Esophagus muscularis mucosa (tissue), 4 donors: ENCODE results near the gene PHLPP2. TPM values are rescaled to one million over a fixed set of nuclear protein-coding genes. Genes with fewer than 3 reads are reported as not detected.
"Not testable (repeated sequence)": the region's sequence is repeated elsewhere in the genome, so short reads cannot be mapped to it uniquely, and the experiment has no call there.

Experiments
- DNase-seq: peaks from one replicate; pipeline ENCODE4 v3.0.0-alpha.2; 2017; ENCODE audit errors: extremely low spot score
- H3K27ac ChIP-seq, 4 donors: fragments of 200-600 bp; sonication (generic); replicated peaks in 1 of 4; 1 replicate in 3 of 4; 2 replicates in 1 of 4; pipeline ENCODE4 v1.5.1; 2016 to 2019; ENCODE audit warnings: mild to moderate bottlenecking in 1 of 4
- H3K27me3 ChIP-seq, 4 donors: fragments of 200-600 bp; sonication (generic); one replicate each; pipeline versions ENCODE4 v1.5.1 to v1.6.0; 2016 to 2019
- H3K36me3 ChIP-seq, 4 donors: fragments of 200-600 bp; sonication (generic); one replicate each; pipeline ENCODE4 v1.5.1; 2016 to 2019
- H3K4me1 ChIP-seq, 4 donors: fragments of 200-600 bp; sonication (generic); one replicate each; pipeline ENCODE4 v1.5.1; 2016 to 2019
- H3K4me3 ChIP-seq, 4 donors: fragments of 200-600 bp; sonication (generic); 1 replicate in 2 of 4; 2 replicates in 2 of 4; pipeline ENCODE4 v1.5.1; 2016 to 2019; ENCODE audit warnings: mild to moderate bottlenecking in 4 of 4, moderate library complexity in 1 of 4
- H3K9me3 ChIP-seq, 4 donors: fragments of 200-600 bp; sonication (generic); 1 replicate in 3 of 4; 2 replicates in 1 of 4; pipeline ENCODE4 v1.5.1; 2016 to 2019
- CTCF ChIP-seq, 3 experiments: fragments of 200-600 bp in 2 of 3; fragments of 450-650 bp in 1 of 3; sonication (generic) in 2 of 3; IDR thresholded peaks; one replicate each; pipeline ENCODE4 v1.5.1; 2017 to 2019; ENCODE audit warnings: antibody characterized with exemption in 3 of 3, mild to moderate bottlenecking in 2 of 3, moderate library complexity in 1 of 3
- EP300 ChIP-seq: sonication (generic); formaldehyde crosslinking; IDR thresholded peaks from one replicate; pipeline ENCODE4 v1.6.1; 2017; ENCODE audit warnings: antibody characterized with exemption
- POLR2A ChIP-seq: fragments of 450-650 bp; IDR thresholded peaks from one replicate; pipeline ENCODE4 v1.6.1; 2017; ENCODE audit warnings: antibody characterized with exemption, moderate library complexity, mild to moderate bottlenecking, low read depth
- POLR2AphosphoS5 ChIP-seq, 2 donors: sonication (generic); formaldehyde crosslinking; IDR thresholded peaks; one replicate each; pipeline ENCODE4 v1.6.1; 2017; ENCODE audit warnings: antibody characterized with exemption in 2 of 2
- whole genome bisulfite sequencing: methylation state at CpG from one replicate; pipeline ENCODE4 v1.1.5; 2018; 5-methylcytosine and 5-hydroxymethylcytosine counted together
- intact Hi-C: fragments of 100-400 bp; cut with DNase I; formaldehyde crosslinking; loops from one replicate; pipeline ENCODE4 v1.15.1; 2023
- total RNA-seq, 4 donors: library from RNA; depleted of rRNA; stranded (reverse); fragments of >200 nt; gene quantifications; one replicate each; pipeline versions ENCODE4 v1.1.0 to v1.2.1, GENCODE V29; 2016

Gene PHLPP2
- total RNA-seq, 4 donors from 2014 or later, result 10.4 to 21.1 (median 17.0) TPM

GRCh38 chr16:71610936-71611871 is 113.3 kb downstream of the PHLPP2 start:
- intact Hi-C loops, result loop anchor here (5.0 kb wide), 1 partner anchor 199 kb away; no protein-coding TSS in a partner anchor
- TF ChIP-seq CTCF (IDR thresholded peaks at IDR 0.05) (peak; percentile 60 to 82 (median 69)), POLR2A (no peak), EP300 (no peak)
- Histone ChIP-seq H3K36me3 (no peaks in the 10 kb centered on the region), H3K4me1 (peaks cover 0 to 5% (median 4%) of the 10 kb centered on the region in 4 donors), H3K4me3 (no peak overlapping the region), H3K9me3 (no peaks in the 10 kb centered on the region), H3K27ac (no peak overlapping the region), H3K27me3 (peaks cover 0 to 66% (median 2%) of the 10 kb centered on the region in 4 donors)
- DNase-seq, result no peak
- 14% methylated on average over 19 of the region's 19 CpGs for WGBS

GRCh38 chr16:71610447-71610846 is 114.1 kb downstream of the PHLPP2 start:
- Histone ChIP-seq H3K27me3 (peaks cover 0 to 59% (median 0%) of the 10 kb centered on the region in 4 donors), H3K36me3 (no peaks in the 10 kb centered on the region), H3K27ac (no peak overlapping the region), H3K4me1 (peaks cover 0 to 5% (median 4%) of the 10 kb centered on the region in 4 donors), H3K9me3 (no peaks in the 10 kb centered on the region), H3K4me3 (no peak overlapping the region)
- TF ChIP-seq POLR2A (no peak), EP300 (no peak), POLR2AphosphoS5 (IDR thresholded peaks at IDR 0.05) (no peak), CTCF (IDR thresholded peaks at IDR 0.05) (no peak)
- DNase-seq, result no peak
- intact Hi-C loops, result loop anchor here (5.0 kb wide), 1 partner anchor 198 kb away; no protein-coding TSS in a partner anchor
- 79% methylated on average over 4 of the region's 4 CpGs for WGBS

- H3K27ac ChIP-seq, result no peak overlapping the region
- no peak for TF ChIP-seq POLR2A
- TF ChIP-seq POLR2AphosphoS5 (IDR thresholded peaks at IDR 0.05), result no peak
- no peak for TF ChIP-seq EP300
- no peak for TF ChIP-seq CTCF (IDR thresholded peaks at IDR 0.05)
- no peak for DNase-seq
- no peak overlapping the region for H3K4me3 ChIP-seq
- WGBS, result 69% methylated on average over 2 of the region's 2 CpGs
- H3K4me1 ChIP-seq, result peaks cover 0 to 5% (median 4%) of the 10 kb centered on the region in 4 donors
- intact Hi-C loops, result no loop called here
- peaks cover 0 to 47% (median 0%) of the 10 kb centered on the region in 4 donors for H3K27me3 ChIP-seq
- no peaks in the 10 kb centered on the region for H3K36me3 ChIP-seq
- no peaks in the 10 kb centered on the region for H3K9me3 ChIP-seq
Observed at GRCh38 chr16:71609066-71609465, 115.4 kb downstream of the PHLPP2 start.

- WGBS, result 81% methylated on average over 8 of the region's 8 CpGs
- intact Hi-C loops, result no loop called here
- TF ChIP-seq POLR2A, result no peak
- TF ChIP-seq EP300, result no peak
- TF ChIP-seq CTCF (IDR thresholded peaks at IDR 0.05), result no peak
- no peak for TF ChIP-seq POLR2AphosphoS5 (IDR thresholded peaks at IDR 0.05)
- no peaks in the 10 kb centered on the region for H3K27me3 ChIP-seq
- H3K4me3 ChIP-seq, result no peak overlapping the region
- no peak overlapping the region for H3K27ac ChIP-seq
- H3K36me3 ChIP-seq, result no peaks in the 10 kb centered on the region
- H3K4me1 ChIP-seq, result no peaks in the 10 kb centered on the region
- DNase-seq, result no peak
- no peaks in the 10 kb centered on the region for H3K9me3 ChIP-seq
Observed at GRCh38 chr16:71600822-71601221, 123.7 kb downstream of the PHLPP2 start.

- DNase-seq, H3K27ac ChIP-seq, H3K4me3 ChIP-seq, H3K4me1 ChIP-seq, H3K27me3 ChIP-seq, H3K9me3 ChIP-seq, intact Hi-C loops, H3K36me3 ChIP-seq: not testable (repeated sequence)
- WGBS, result 65% methylated on average over 2 of the region's 2 CpGs
Observed at GRCh38 chr16:71598426-71598825, 126.1 kb downstream of the PHLPP2 start.

- H3K27me3 ChIP-seq, H3K36me3 ChIP-seq, H3K4me1 ChIP-seq, H3K4me3 ChIP-seq, H3K27ac ChIP-seq, intact Hi-C loops, H3K9me3 ChIP-seq, DNase-seq: not testable (repeated sequence)
- 86% methylated on average over 7 of the region's 7 CpGs for WGBS
Observed at GRCh38 chr16:71595340-71595826, 129.1 kb downstream of the PHLPP2 start.
